ENCODE data around the gene ISCA2.

DNA sequence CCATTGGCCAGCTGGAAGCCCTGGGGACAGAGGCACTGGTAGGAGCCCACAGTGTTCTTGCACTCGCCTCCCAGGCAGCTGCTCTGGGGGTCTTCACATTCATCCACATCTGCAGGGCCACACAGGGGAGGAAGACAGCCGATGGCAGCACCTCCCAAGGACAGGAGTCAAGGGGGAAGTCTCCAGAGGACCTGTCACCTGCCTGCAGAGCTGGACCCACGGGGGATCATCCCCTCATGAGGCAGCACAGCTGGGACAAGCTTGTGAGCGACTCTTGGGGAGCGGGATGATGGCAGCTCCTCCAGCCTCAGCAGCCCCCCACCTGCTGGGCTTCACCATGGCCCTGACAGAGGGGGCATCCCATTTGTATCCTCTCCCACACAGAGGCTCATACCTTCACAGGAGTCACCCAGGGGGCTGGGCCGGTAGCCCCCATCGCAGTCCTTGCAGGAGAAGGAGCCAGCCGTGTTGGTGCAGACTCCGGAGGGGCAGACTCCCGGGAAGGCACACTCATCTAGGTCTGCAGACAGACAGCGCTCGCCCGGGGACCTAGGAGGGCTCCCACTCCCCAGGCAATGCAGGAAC is 15.4 kb downstream of the ISCA2 start:
- TF ChIP-seq, protein P1, sequence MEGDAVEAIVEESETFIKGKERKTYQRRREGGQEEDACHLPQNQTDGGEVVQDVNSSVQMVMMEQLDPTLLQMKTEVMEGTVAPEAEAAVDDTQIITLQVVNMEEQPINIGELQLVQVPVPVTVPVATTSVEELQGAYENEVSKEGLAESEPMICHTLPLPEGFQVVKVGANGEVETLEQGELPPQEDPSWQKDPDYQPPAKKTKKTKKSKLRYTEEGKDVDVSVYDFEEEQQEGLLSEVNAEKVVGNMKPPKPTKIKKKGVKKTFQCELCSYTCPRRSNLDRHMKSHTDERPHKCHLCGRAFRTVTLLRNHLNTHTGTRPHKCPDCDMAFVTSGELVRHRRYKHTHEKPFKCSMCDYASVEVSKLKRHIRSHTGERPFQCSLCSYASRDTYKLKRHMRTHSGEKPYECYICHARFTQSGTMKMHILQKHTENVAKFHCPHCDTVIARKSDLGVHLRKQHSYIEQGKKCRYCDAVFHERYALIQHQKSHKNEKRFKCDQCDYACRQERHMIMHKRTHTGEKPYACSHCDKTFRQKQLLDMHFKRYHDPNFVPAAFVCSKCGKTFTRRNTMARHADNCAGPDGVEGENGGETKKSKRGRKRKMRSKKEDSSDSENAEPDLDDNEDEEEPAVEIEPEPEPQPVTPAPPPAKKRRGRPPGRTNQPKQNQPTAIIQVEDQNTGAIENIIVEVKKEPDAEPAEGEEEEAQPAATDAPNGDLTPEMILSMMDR (IDR thresholded peaks at IDR 0.05; ENCODE audit: low read depth, low read length): no peak
- no peak for TF ChIP-seq EZH2phosphoT487 (IDR thresholded peaks at IDR 0.05; ENCODE audit: low read depth)

All from OCI-LY3 (cell line).